ENCODE data around the gene TULP4. TPM values are rescaled to one million over a fixed set of nuclear protein-coding genes. Genes with fewer than 3 reads are reported as not detected.

The TULP4 gene, protein sequence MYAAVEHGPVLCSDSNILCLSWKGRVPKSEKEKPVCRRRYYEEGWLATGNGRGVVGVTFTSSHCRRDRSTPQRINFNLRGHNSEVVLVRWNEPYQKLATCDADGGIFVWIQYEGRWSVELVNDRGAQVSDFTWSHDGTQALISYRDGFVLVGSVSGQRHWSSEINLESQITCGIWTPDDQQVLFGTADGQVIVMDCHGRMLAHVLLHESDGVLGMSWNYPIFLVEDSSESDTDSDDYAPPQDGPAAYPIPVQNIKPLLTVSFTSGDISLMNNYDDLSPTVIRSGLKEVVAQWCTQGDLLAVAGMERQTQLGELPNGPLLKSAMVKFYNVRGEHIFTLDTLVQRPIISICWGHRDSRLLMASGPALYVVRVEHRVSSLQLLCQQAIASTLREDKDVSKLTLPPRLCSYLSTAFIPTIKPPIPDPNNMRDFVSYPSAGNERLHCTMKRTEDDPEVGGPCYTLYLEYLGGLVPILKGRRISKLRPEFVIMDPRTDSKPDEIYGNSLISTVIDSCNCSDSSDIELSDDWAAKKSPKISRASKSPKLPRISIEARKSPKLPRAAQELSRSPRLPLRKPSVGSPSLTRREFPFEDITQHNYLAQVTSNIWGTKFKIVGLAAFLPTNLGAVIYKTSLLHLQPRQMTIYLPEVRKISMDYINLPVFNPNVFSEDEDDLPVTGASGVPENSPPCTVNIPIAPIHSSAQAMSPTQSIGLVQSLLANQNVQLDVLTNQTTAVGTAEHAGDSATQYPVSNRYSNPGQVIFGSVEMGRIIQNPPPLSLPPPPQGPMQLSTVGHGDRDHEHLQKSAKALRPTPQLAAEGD (N-terminal part only)
- 10 to 100 TPM; 16.5 to 30.4 TPM for total RNA-seq

- Mint-ChIP-seq H3K27me3 (no peaks in the 10 kb centered on the region), H3K27ac (no peak within 1 kb of the TSS), H3K4me3 (no peak within 1 kb of the TSS), H3K4me1 (ENCODE audit: low read depth in 2 of 2) (peaks cover 12 to 22% of the 10 kb centered on the region in 2 donors), H3K36me3 (peaks cover 11% of the 10 kb centered on the region), H3K9me3 (no peaks in the 10 kb centered on the region)
- DNase-seq (ENCODE audit: low spot score) (no peak), ATAC-seq (no peak)
Observed at GRCh38 chr6:158312165-158312564, at the start of gene TULP4. TSS of gene TULP4 (plus strand) at chr6:158312465. CDS start at chr6:158314017, 1,552 bp downstream.

GRCh38 chr6:158262755-158263154 lies 49.5 kb upstream of the TULP4 start:
- Mint-ChIP-seq H3K4me3 (no peak overlapping the region), H3K36me3 (no peaks in the 10 kb centered on the region), H3K27ac (no peak overlapping the region), H3K9me3 (no peaks in the 10 kb centered on the region), H3K4me1 (ENCODE audit: low read depth in 2 of 2) (peaks cover 8 to 14% of the 10 kb centered on the region in 2 donors), H3K27me3 (no peaks in the 10 kb centered on the region)
- ATAC-seq (peak in 1 of 2 donors; percentile 89), DNase-seq (ENCODE audit: low spot score) (no peak)

GRCh38 chr6:158264180-158264579 lies 48.1 kb upstream of the TULP4 start:
- ATAC-seq (no peak), DNase-seq (ENCODE audit: low spot score) (no peak)
- H3K9me3 Mint-ChIP-seq: no peaks in the 10 kb centered on the region
- H3K36me3 Mint-ChIP-seq: no peaks in the 10 kb centered on the region
- H3K4me3 Mint-ChIP-seq: no peak overlapping the region
- H3K27me3 Mint-ChIP-seq: no peaks in the 10 kb centered on the region
- no peak overlapping the region for H3K27ac Mint-ChIP-seq
- H3K4me1 Mint-ChIP-seq (ENCODE audit: low read depth in 2 of 2): peaks cover 8 to 9% of the 10 kb centered on the region in 2 donors

DNA sequence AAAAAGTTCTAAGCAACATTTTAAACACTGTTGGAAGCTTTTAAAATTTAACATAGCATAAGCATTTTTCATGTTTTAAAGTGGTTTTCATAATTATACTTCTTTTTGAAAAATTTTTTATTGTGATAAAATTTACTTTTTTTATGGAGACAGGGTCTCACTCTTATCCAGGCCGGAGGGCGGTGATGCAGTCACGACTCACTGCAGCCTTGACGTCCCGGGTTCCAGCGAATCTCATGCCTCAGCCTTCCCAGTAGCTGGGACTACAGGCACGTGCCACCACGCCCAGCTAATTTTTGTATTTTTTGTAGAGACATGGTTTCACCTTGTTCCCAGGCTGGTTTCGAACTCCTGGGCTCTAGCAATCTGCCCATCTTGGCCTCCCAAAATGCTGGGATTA lies 46.1 kb upstream of the TULP4 start:
- DNase-seq (ENCODE audit: low spot score): no peak
- Mint-ChIP-seq H3K4me1 (ENCODE audit: low read depth in 2 of 2) (peaks cover 13 to 19% of the 10 kb centered on the region in 2 donors), H3K9me3 (no peaks in the 10 kb centered on the region), H3K4me3 (no peak overlapping the region), H3K36me3 (no peaks in the 10 kb centered on the region), H3K27me3 (no peaks in the 10 kb centered on the region), H3K27ac (no peak overlapping the region)
- ATAC-seq: no peak

GRCh38 chr6:158268361-158269147 lies 43.7 kb upstream of the TULP4 start:
- Mint-ChIP-seq H3K36me3 (no peaks in the 10 kb centered on the region), H3K4me3 (no peak overlapping the region), H3K27ac (no peak overlapping the region), H3K4me1 (ENCODE audit: low read depth in 2 of 2) (peaks cover 17 to 18% of the 10 kb centered on the region in 2 donors), H3K27me3 (no peaks in the 10 kb centered on the region), H3K9me3 (no peaks in the 10 kb centered on the region)
- DNase-seq (ENCODE audit: low spot score) (no peak), ATAC-seq (no peak)

DNA sequence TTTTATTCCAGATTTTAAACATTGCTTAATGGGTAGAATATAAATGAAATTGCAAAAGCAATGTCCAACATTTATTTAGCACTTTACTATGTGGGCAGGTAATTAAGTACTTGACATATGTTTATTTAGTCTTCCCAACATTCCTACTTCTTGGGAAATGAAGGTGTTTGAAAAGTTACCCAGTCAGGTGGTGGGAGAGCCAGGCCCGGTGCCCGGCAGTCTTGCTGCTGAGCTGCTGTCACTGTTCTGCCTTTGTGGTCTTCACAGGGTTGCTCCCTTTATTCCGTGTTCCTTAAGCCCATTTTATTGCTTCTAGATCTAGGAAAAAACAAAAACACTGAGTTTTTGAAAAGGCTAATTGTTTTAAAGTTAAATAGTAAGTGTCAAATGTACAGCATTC lies 42.6 kb upstream of the TULP4 start:
- Mint-ChIP-seq H3K4me3 (no peak overlapping the region), H3K27me3 (no peaks in the 10 kb centered on the region), H3K27ac (peak overlapping the region in 1 of 2 donors; percentile 65), H3K4me1 (ENCODE audit: low read depth in 2 of 2) (peaks cover 17 to 18% of the 10 kb centered on the region in 2 donors), H3K36me3 (no peaks in the 10 kb centered on the region), H3K9me3 (no peaks in the 10 kb centered on the region)
- no peak for DNase-seq (ENCODE audit: low spot score)
- ATAC-seq: no peak

GRCh38 chr6:158270389-158271127 lies 41.7 kb upstream of the TULP4 start:
- Mint-ChIP-seq H3K9me3 (no peaks in the 10 kb centered on the region), H3K27ac (peak overlapping the region; percentile 58 to 65), H3K36me3 (no peaks in the 10 kb centered on the region), H3K4me1 (ENCODE audit: low read depth in 2 of 2) (peaks cover 17 to 22% of the 10 kb centered on the region in 2 donors), H3K27me3 (no peaks in the 10 kb centered on the region), H3K4me3 (peak overlapping the region; percentile 21)
- ATAC-seq (peak in 1 of 2 donors; percentile 8), DNase-seq (ENCODE audit: low spot score) (no peak)

GRCh38 chr6:158272324-158272723 lies 39.9 kb upstream of the TULP4 start:
- H3K4me3 Mint-ChIP-seq: no peak overlapping the region
- no peaks in the 10 kb centered on the region for H3K36me3 Mint-ChIP-seq
- H3K27ac Mint-ChIP-seq: peak overlapping the region in 1 of 2 donors; percentile 40
- no peak for ATAC-seq
- no peaks in the 10 kb centered on the region for H3K27me3 Mint-ChIP-seq
- peaks cover 17 to 22% of the 10 kb centered on the region in 2 donors for H3K4me1 Mint-ChIP-seq (ENCODE audit: low read depth in 2 of 2)
- DNase-seq (ENCODE audit: low spot score): no peak
- H3K9me3 Mint-ChIP-seq: no peaks in the 10 kb centered on the region

DNA sequence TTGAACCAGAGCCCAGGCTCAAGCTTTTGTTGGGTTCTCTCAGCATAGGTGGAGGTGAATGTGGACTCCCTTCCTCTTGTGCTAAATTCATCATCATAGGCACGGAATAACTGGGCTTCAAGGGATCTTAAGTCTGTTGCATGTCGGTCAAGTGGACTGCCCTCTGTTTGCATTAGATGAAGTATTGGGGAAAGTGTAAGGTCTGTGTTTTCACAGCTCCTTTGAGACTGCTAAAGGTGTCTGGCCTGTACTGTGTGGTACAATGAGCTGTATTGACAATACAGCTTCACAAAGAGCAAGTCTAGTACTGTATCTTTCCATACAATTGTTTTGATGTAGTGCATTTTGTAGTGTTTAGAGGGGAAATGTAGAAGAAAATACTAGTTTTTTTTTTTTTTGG lies 34.3 kb upstream of the TULP4 start:
- no peak overlapping the region for H3K4me3 Mint-ChIP-seq
- ATAC-seq (no peak), DNase-seq (ENCODE audit: low spot score) (no peak)
- peaks cover 11 to 16% of the 10 kb centered on the region in 2 donors for H3K4me1 Mint-ChIP-seq (ENCODE audit: low read depth in 2 of 2)
- H3K36me3 Mint-ChIP-seq: no peaks in the 10 kb centered on the region
- no peak overlapping the region for H3K27ac Mint-ChIP-seq
- no peaks in the 10 kb centered on the region for H3K27me3 Mint-ChIP-seq
- no peaks in the 10 kb centered on the region for H3K9me3 Mint-ChIP-seq

DNA sequence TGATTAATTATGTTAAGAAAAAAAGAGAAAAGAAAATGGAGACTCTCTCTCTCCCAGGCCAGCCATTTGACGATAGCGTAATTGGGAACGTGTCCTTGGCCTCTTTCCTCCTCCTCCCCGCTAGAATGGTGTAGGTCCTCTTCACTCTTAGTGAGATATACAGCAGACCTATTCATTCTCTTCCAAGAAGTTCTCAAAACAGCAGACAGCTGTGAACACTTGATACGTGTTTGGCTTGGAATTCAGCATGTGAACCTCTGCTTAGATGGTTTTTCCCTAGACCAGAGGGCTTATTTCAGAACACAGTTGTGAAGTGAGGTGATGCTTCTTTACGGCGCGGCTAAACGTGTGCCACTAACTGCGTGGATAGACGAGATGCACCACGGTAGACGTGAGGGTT lies 32.6 kb upstream of the TULP4 start:
- Mint-ChIP-seq H3K36me3 (no peaks in the 10 kb centered on the region), H3K4me3 (no peak overlapping the region), H3K27me3 (no peaks in the 10 kb centered on the region), H3K27ac (no peak overlapping the region), H3K9me3 (no peaks in the 10 kb centered on the region), H3K4me1 (ENCODE audit: low read depth in 2 of 2) (peaks cover 22 to 27% of the 10 kb centered on the region in 2 donors)
- DNase-seq (ENCODE audit: low spot score) (no peak), ATAC-seq (no peak)

- H3K36me3 Mint-ChIP-seq: no peaks in the 10 kb centered on the region
- H3K4me1 Mint-ChIP-seq (ENCODE audit: low read depth in 2 of 2): peaks cover 25 to 28% of the 10 kb centered on the region in 2 donors
- peak overlapping the region; percentile 26 for H3K4me3 Mint-ChIP-seq
- DNase-seq (ENCODE audit: low spot score) (no peak), ATAC-seq (peak in 1 of 2 donors; percentile 51)
- H3K9me3 Mint-ChIP-seq: no peaks in the 10 kb centered on the region
- peak overlapping the region; percentile 22 to 40 for H3K27ac Mint-ChIP-seq
- no peaks in the 10 kb centered on the region for H3K27me3 Mint-ChIP-seq
Observed at GRCh38 chr6:158283304-158283980, 28.8 kb upstream of the TULP4 start.

GRCh38 chr6:158284007-158284875 lies 28.0 kb upstream of the TULP4 start:
- Mint-ChIP-seq H3K4me3 (peak overlapping the region; percentile 26), H3K27ac (peak overlapping the region; percentile 40 to 53), H3K36me3 (no peaks in the 10 kb centered on the region), H3K27me3 (no peaks in the 10 kb centered on the region), H3K4me1 (ENCODE audit: low read depth in 2 of 2) (peaks cover 25 to 28% of the 10 kb centered on the region in 2 donors), H3K9me3 (no peaks in the 10 kb centered on the region)
- ATAC-seq (peak; percentile 24 to 76), DNase-seq (ENCODE audit: low spot score) (no peak)
